Neuron (in vitro differentiated cells): ENCODE results near the gene GANC.

Source experiments
- H2AFZ ChIP-seq: one replicate; pipeline ENCODE4 v1.6.1; 2013; ENCODE audit warnings: low read depth, mild to moderate bottlenecking, inconsistent platforms, low read length, moderate library complexity
- H3K27me3 ChIP-seq: one replicate; pipeline ENCODE4 v1.6.1; 2013; ENCODE audit warnings: low read length; ENCODE audit not compliant: insufficient read depth
- H3K36me3 ChIP-seq: one replicate; pipeline ENCODE4 v1.6.1; 2013; ENCODE audit warnings: low read length; ENCODE audit not compliant: insufficient read depth
- H3K4me1 ChIP-seq: one replicate; pipeline ENCODE4 v1.6.1; 2013; ENCODE audit warnings: low read length; ENCODE audit not compliant: insufficient read depth
- H3K4me3 ChIP-seq: 2 replicates; pipeline ENCODE4 v1.5.1; 2013; ENCODE audit warnings: mild to moderate bottlenecking, low read length, moderate library complexity
- H3K9me3 ChIP-seq: one replicate; pipeline ENCODE4 v1.6.1; 2013; ENCODE audit warnings: low read length

Gene GANC

DNA sequence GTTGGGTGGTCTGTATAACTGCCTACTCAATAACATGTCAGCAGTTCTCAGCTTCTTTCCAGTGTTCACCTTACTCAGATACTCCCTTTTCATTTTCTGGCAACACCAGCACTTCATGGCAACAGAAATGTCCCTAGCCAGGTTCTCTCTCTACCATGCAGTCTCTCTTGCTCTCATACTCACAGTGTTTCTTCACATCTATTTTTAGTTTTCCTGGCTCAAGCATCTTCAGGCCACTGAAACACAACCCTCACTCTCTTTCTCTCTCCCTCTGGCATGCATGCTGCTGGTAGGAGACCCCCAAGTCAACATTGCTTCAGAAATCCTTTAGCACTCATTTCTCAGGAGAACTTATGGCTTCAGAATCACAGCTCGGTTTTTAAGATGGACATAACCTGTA is 86.2 kb downstream of the GANC start, which contains the start of gene CAPN3:
Gene CAPN3 (plus strand): TSS at position 253 of the 400 bp plus-strand sequence. CDS start 305 bp downstream, outside the sequence.
- H3K9me3 ChIP-seq = no peaks in the 10 kb centered on the region
- H3K36me3 ChIP-seq = no peaks in the 10 kb centered on the region
- H3K4me1 ChIP-seq = no peaks in the 10 kb centered on the region
- no peak within 1 kb of the TSS for H3K4me3 ChIP-seq
- H3K27me3 ChIP-seq = no peaks in the 10 kb centered on the region
- no peak within 1 kb of the TSS for H2AFZ ChIP-seq

DNA sequence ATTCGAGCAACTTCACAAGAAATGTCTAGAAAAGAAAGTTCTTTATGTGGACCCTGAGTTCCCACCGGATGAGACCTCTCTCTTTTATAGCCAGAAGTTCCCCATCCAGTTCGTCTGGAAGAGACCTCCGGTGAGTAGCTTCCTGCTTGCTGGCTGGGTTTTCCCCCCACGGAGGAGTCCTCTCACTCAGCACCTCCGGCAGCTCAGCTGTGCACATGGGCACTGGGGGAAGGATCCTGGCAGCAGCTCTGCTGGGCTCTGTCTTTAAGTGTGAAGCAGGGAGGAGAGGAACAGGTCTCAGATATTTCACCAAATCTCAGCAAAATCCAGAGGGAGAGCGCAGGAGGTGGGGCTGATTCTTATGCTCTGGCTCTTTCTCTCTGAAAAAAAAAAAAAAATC is 87.0 kb downstream of the GANC start:
- Histone ChIP-seq H3K36me3 (no peaks in the 10 kb centered on the region), H3K4me1 (no peaks in the 10 kb centered on the region), H3K9me3 (no peaks in the 10 kb centered on the region), H3K27me3 (no peaks in the 10 kb centered on the region), H2AFZ (no peak overlapping the region), H3K4me3 (no peak overlapping the region)

- Histone ChIP-seq H3K9me3 (no peaks in the 10 kb centered on the region), H2AFZ (no peak overlapping the region), H3K4me1 (no peaks in the 10 kb centered on the region), H3K36me3 (no peaks in the 10 kb centered on the region), H3K4me3 (no peak overlapping the region), H3K27me3 (no peaks in the 10 kb centered on the region)
Observed at GRCh38 chr15:42360535-42361112, 87.6 kb downstream of the GANC start.

DNA sequence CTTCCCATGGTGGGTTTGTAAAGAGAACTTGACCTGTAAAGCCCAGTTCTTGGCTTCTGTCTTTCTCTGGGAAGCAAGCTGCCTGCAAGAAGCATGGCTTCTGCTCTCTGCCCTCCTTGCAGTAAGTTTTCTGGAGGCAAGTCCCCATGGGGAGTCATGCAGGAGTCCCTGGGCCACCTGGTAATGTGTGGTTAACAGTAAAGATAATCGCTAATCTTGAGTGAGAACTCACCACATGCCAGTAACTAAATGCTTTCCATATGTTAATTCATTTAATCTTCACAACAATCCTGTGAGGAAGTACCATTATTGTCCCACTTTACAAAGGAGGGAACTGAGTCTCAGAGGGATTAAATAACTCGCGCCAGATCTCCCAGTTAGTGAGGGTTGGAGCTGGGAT is 90.5 kb downstream of the GANC start:
- Histone ChIP-seq H3K9me3 (no peaks in the 10 kb centered on the region), H3K4me1 (no peaks in the 10 kb centered on the region), H2AFZ (no peak overlapping the region), H3K36me3 (no peaks in the 10 kb centered on the region), H3K4me3 (no peak overlapping the region), H3K27me3 (no peaks in the 10 kb centered on the region)

DNA sequence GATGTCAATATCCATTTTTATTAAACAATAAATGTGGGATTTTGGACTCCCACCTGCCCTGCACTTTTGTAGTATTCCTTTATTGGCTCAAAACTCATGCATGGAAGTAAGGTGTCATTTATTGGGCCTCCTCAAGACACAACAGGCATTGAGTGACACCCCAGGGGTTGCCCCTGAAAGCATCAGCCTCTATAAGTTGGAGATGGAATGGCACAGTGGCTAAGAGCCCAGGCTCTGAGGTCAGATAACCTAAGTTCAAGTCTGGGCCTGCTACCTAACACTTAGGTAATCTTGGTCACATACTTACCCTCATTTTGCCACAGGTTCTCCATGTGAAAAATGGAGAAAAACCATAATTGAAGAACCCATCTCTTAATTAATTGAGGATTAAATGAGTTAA is 90.9 kb downstream of the GANC start:
- Histone ChIP-seq H3K9me3 (no peaks in the 10 kb centered on the region), H2AFZ (no peak overlapping the region), H3K27me3 (no peaks in the 10 kb centered on the region), H3K36me3 (no peaks in the 10 kb centered on the region), H3K4me3 (no peak overlapping the region), H3K4me1 (no peaks in the 10 kb centered on the region)

DNA sequence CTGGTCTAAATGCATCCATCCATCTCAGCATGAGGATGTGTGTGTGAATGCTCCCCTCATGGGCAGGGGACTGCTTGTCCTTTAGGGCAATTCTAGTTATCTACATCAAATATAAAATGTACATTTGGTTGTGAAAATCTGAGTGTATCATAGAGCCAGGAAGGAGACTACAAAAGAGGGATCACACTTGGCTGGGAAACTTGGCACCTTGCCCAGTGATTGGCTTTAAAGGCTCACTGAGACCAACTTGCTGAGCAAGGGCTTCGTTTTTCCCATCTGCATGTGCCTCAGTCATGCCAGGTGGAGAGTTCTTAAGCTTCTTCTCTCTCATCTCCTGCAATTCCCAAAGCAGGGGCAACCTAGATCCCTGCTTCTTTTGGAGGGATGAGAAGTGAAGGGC is 91.5 kb downstream of the GANC start:
- Histone ChIP-seq H3K4me1 (no peaks in the 10 kb centered on the region), H3K27me3 (no peaks in the 10 kb centered on the region), H3K36me3 (no peaks in the 10 kb centered on the region), H2AFZ (no peak overlapping the region), H3K4me3 (no peak overlapping the region), H3K9me3 (no peaks in the 10 kb centered on the region)

GRCh38 chr15:42365921-42366550 is 93.0 kb downstream of the GANC start:
- Histone ChIP-seq H2AFZ (no peak overlapping the region), H3K9me3 (no peaks in the 10 kb centered on the region), H3K4me3 (no peak overlapping the region), H3K4me1 (no peaks in the 10 kb centered on the region), H3K36me3 (no peaks in the 10 kb centered on the region), H3K27me3 (no peaks in the 10 kb centered on the region)

GRCh38 chr15:42367041-42367440 is 94.0 kb downstream of the GANC start:
- H3K36me3 ChIP-seq = no peaks in the 10 kb centered on the region
- H3K9me3 ChIP-seq = no peaks in the 10 kb centered on the region
- no peak overlapping the region for H2AFZ ChIP-seq
- H3K27me3 ChIP-seq = no peaks in the 10 kb centered on the region
- H3K4me1 ChIP-seq = no peaks in the 10 kb centered on the region
- H3K4me3 ChIP-seq = no peak overlapping the region

DNA sequence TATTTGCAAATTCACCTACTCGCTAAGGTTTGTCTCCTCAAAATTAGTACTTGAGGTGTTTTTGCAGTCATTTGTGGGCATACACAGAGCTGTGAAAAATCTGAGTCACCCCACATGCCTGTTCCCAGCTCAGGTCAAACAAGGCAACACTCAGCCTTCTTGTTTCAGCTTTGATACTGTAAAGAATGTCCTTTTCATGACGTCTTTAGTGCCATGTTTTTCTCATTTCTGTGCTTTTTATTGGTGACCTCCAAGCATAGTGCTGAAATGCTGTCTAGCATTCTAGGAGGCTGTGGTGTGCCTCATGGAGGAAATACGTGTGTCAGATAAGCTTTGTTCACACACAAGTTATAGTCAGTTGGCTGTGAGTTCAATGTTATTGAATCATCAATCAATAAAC is 95.1 kb downstream of the GANC start:
- H3K9me3 ChIP-seq = no peaks in the 10 kb centered on the region

DNA sequence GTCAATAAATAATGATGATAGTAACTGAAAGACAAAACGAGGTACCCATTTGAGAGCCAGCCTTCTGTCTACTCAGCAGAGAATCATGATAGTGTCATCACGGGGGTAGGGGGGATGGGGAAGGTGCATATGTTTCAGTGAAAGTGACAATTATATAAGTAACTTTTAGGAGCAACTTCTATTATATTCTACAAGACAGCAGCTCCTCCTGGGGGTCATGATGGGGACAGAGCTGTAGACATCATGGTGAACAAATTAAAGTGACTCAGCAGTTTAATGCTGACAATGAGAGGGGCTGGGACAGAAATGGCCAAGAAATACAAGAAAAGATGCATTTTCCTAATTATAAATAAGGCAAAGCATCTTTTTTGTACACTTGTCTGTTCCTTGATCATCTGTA is 98.1 kb downstream of the GANC start:
- Histone ChIP-seq H3K9me3 (no peaks in the 10 kb centered on the region), H3K36me3 (no peaks in the 10 kb centered on the region), H2AFZ (no peak overlapping the region), H3K27me3 (no peaks in the 10 kb centered on the region), H3K4me1 (no peaks in the 10 kb centered on the region), H3K4me3 (no peak overlapping the region)

More for the DNA sequence above, 95.1 kb downstream of the GANC start:
- Histone ChIP-seq H3K27me3 (no peaks in the 10 kb centered on the region), H3K4me1 (no peaks in the 10 kb centered on the region), H3K4me3 (no peak overlapping the region), H2AFZ (no peak overlapping the region), H3K36me3 (no peaks in the 10 kb centered on the region)

- Histone ChIP-seq H2AFZ (no peak overlapping the region), H3K4me1 (no peaks in the 10 kb centered on the region), H3K4me3 (no peak overlapping the region), H3K27me3 (no peaks in the 10 kb centered on the region), H3K36me3 (no peaks in the 10 kb centered on the region), H3K9me3 (peaks cover 4% of the 10 kb centered on the region)
Observed at GRCh38 chr15:42373274-42373673, 100.3 kb downstream of the GANC start.

- Histone ChIP-seq H3K27me3 (no peaks in the 10 kb centered on the region), H2AFZ (no peak overlapping the region), H3K4me3 (no peak overlapping the region), H3K4me1 (no peaks in the 10 kb centered on the region), H3K36me3 (no peaks in the 10 kb centered on the region), H3K9me3 (peaks cover 4% of the 10 kb centered on the region)
Observed at GRCh38 chr15:42373936-42374335, 100.9 kb downstream of the GANC start.

DNA sequence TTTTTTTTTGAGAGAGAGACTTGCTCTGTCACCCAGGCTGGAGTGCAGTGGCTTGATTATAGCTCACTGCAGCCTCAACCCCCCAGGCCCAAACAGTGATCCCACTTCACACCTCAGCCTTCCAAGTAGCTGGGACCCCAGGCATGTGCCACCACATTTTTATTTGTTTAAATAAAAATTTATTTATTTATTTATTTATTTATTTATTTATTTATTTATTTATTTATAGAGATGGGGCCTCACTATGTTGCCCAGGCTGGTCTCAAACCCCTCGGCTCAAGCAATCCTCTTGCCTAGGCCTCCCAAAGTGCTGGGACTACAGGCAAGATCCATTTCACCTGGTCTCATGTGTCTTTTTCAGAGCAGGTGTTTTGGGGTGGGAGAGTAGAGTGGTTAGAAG is 101.8 kb downstream of the GANC start:
- H2AFZ ChIP-seq = no peak overlapping the region
- H3K9me3 ChIP-seq = peaks cover 4% of the 10 kb centered on the region
- no peaks in the 10 kb centered on the region for H3K27me3 ChIP-seq
- no peaks in the 10 kb centered on the region for H3K36me3 ChIP-seq
- H3K4me3 ChIP-seq = no peak overlapping the region
- H3K4me1 ChIP-seq = no peaks in the 10 kb centered on the region

DNA sequence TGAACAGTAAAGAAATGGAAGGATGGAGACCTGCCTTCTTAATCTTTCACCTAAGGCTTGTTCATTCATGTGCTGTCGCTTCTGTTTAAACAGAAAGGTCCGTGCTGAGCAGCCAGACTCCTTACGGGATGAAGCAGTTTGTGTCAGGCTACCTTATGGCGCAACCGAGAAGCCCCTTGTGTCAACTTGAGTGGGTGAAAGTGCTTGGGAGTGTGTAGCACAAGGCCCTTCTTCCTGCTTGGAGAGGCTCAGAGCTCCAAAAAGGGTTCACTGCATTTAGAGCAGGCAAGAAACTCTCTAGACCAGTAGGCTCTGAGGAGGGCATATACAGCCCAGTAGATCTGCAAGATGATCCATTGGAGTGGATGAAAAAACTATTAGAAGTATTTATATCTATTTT is 102.3 kb downstream of the GANC start:
- Histone ChIP-seq H3K36me3 (no peaks in the 10 kb centered on the region), H3K4me1 (no peaks in the 10 kb centered on the region), H3K4me3 (no peak overlapping the region), H3K27me3 (no peaks in the 10 kb centered on the region), H2AFZ (no peak overlapping the region), H3K9me3 (peaks cover 4% of the 10 kb centered on the region)
